Islet of Langerhans (tissue), 1 donor: Measurements from ENCODE around the gene ATP2C1.

ENCODE experiments used
- FAIRE-seq: peaks from one replicate; lab custom pipeline; 2011; peaks lifted over from hg19 to GRCh38; lab: Jason Lieb, UNC

The ATP2C1 gene

GRCh38 chr3:130895690-130896488, 2.0 kb downstream of the ATP2C1 start:
- peak; percentile 24 for FAIRE-seq

- no peak for FAIRE-seq
Observed at GRCh38 chr3:130897316-130897715, 3.4 kb downstream of the ATP2C1 start.

- no peak for FAIRE-seq
Observed at GRCh38 chr3:130900959-130901358, 7.1 kb downstream of the ATP2C1 start.

GRCh38 chr3:130901463-130902204, 7.8 kb downstream of the ATP2C1 start:
- no peak for FAIRE-seq

GRCh38 chr3:130903412-130903908, 9.6 kb downstream of the ATP2C1 start:
- no peak for FAIRE-seq

- FAIRE-seq, result no peak
Observed at GRCh38 chr3:130904491-130904890, 10.6 kb downstream of the ATP2C1 start.

- FAIRE-seq, result peak; percentile 38
Observed at GRCh38 chr3:130905551-130905950, 11.7 kb downstream of the ATP2C1 start.

- FAIRE-seq, result no peak
Observed at GRCh38 chr3:130906374-130906995, 12.6 kb downstream of the ATP2C1 start.

- FAIRE-seq, result no peak
Observed at GRCh38 chr3:130907500-130907899, 13.6 kb downstream of the ATP2C1 start.

GRCh38 chr3:130907966-130908365, 14.1 kb downstream of the ATP2C1 start:
- FAIRE-seq, result no peak

GRCh38 chr3:130915567-130916292, 21.8 kb downstream of the ATP2C1 start:
- no peak for FAIRE-seq

GRCh38 chr3:130916507-130917167, 22.8 kb downstream of the ATP2C1 start:
- FAIRE-seq, result no peak

- FAIRE-seq, result no peak
Observed at GRCh38 chr3:130918328-130918727, 24.4 kb downstream of the ATP2C1 start.

GRCh38 chr3:130925628-130926027, 31.7 kb downstream of the ATP2C1 start:
- FAIRE-seq, result no peak

GRCh38 chr3:130926504-130926903, 32.6 kb downstream of the ATP2C1 start:
- no peak for FAIRE-seq

GRCh38 chr3:130929804-130930203, 35.9 kb downstream of the ATP2C1 start:
- FAIRE-seq, result no peak

GRCh38 chr3:130932979-130933378, 39.1 kb downstream of the ATP2C1 start:
- no peak for FAIRE-seq

GRCh38 chr3:130933801-130934345, 40.0 kb downstream of the ATP2C1 start:
- no peak for FAIRE-seq

GRCh38 chr3:130934442-130935089, 40.7 kb downstream of the ATP2C1 start:
- FAIRE-seq, result peak; percentile 17

GRCh38 chr3:130935761-130936492, 42.0 kb downstream of the ATP2C1 start:
- no peak for FAIRE-seq
